HCT116 (cell line): Measurements from ENCODE around the gene MYLK2. TPM values are rescaled to one million over a fixed set of nuclear protein-coding genes. Genes with fewer than 3 reads are reported as not detected.

Experiments
- ATAC-seq: fragments of 200-7000 bp; cut with Tn5 transposase; 2 replicates; pipeline ENCODE4 v1.9.1; 2020; ENCODE audit warnings: mild to moderate bottlenecking, moderate library complexity
- BruUV-seq: library from RNA; stranded (reverse); fragments of 400-500 nt; replicated peaks from 2 replicates; lab custom pipeline; 2021; lab: Mats Ljungman, UMichigan
- CTCF ChIA-PET: fragments of 300-600 bp; sonication (Branson Sonifier 250); formaldehyde crosslinking; loops from one replicate; lab custom pipeline; 2021; ENCODE audit warnings: antibody characterized with exemption; lab: Charles Lee
- POLR2A ChIA-PET: fragments of 300-600, 350-600 bp; sonication (Branson Sonifier 250); formaldehyde crosslinking; loops from one replicate; lab custom pipeline; 2021; ENCODE audit warnings: antibody characterized with exemption; lab: Charles Lee
- RAD21 ChIA-PET, 2 experiments: fragments of 300-600 bp; sonication (Branson Sonifier 250); formaldehyde crosslinking; loops; one replicate each; lab custom pipeline; 2023; ENCODE audit warnings: low total read pairs in 2 of 2; ENCODE audit not compliant: uncharacterized antibody in 2 of 2, unreplicated experiment in 2 of 2, low non-redundant PET in 1 of 2; lab: Charles Lee
- DNase-seq: peaks from one replicate; pipeline ENCODE4 v3.0.0-alpha.2; 2010; ENCODE audit warnings: low read depth, low spot score
- H2AFZ ChIP-seq: fragments of 200-600 bp; shearing (Covaris generic), sonication (generic); 2 replicates; pipeline ENCODE4 v1.6.1; 2017; ENCODE audit warnings: low read depth, mixed run types, mixed read lengths, antibody characterized with exemption, low read length; ENCODE audit not compliant: poor library complexity, severe bottlenecking
- H3K27ac ChIP-seq: 2 replicates; pipeline ENCODE4 v1.5.1; 2012; ENCODE audit warnings: low read depth, low read length
- H3K27me3 ChIP-seq: fragments of 200-600 bp; sonication (generic); 2 replicates; pipeline ENCODE4 v1.6.1; 2016; ENCODE audit warnings: mixed run types, low read length, mixed read lengths; ENCODE audit not compliant: insufficient read depth
- H3K36me3 ChIP-seq, 2 experiments: fragments of 200-500 bp in 1 of 2; fragments of 200-600 bp in 1 of 2; sonication (Bioruptor generic) in 1 of 2; sonication (generic) in 1 of 2; 2 replicates each; pipeline versions ENCODE4 v1.5.1 to v1.6.1; 2014 to 2016; ENCODE audit warnings: low read length in 2 of 2, inconsistent platforms in 1 of 2, mixed read lengths in 1 of 2, mixed run types in 1 of 2; ENCODE audit not compliant: insufficient read depth in 2 of 2, control insufficient read depth in 1 of 2
- H3K4me1 ChIP-seq, 2 experiments: fragments of 200-600 bp in 1 of 2; sonication (generic) in 1 of 2; 2 replicates each; pipeline versions ENCODE4 v1.5.1 to v1.6.1; 2012 to 2017; ENCODE audit warnings: low read length in 2 of 2, inconsistent platforms in 1 of 2, mild to moderate bottlenecking in 1 of 2, mixed read lengths in 1 of 2, mixed run types in 1 of 2, moderate library complexity in 1 of 2; ENCODE audit not compliant: insufficient read depth in 2 of 2, control insufficient read depth in 1 of 2
- H3K4me2 ChIP-seq: fragments of 200-600 bp; sonication (generic); 2 replicates; pipeline ENCODE4 v1.6.1; 2017; ENCODE audit warnings: mixed run types, low read length, mixed read lengths
- H3K4me3 ChIP-seq, 2 experiments: fragments of 200-600 bp in 1 of 2; sonication (generic) in 1 of 2; replicated peaks in 1 of 2; 2 replicates each; pipeline ENCODE4 v1.5.1; 2011 to 2016; ENCODE audit warnings: low read length in 2 of 2, control low read depth in 1 of 2, low read depth in 1 of 2, mild to moderate bottlenecking in 1 of 2, mixed read lengths in 1 of 2, mixed run types in 1 of 2
- H3K79me2 ChIP-seq: fragments of 200-600 bp; sonication (generic); 2 replicates; pipeline ENCODE4 v1.6.1; 2017; ENCODE audit warnings: mild to moderate bottlenecking, mixed run types, low read length, moderate library complexity, mixed read lengths; ENCODE audit not compliant: insufficient read depth
- H3K9ac ChIP-seq: fragments of 200-600 bp; sonication (generic); 2 replicates; pipeline ENCODE4 v1.6.1; 2016; ENCODE audit warnings: low read length, mixed read lengths
- H3K9me2 ChIP-seq: fragments of 200-600 bp; sonication (generic), shearing (Covaris generic); 2 replicates; pipeline ENCODE4 v1.6.1; 2017; ENCODE audit warnings: mixed run types, mild to moderate bottlenecking, moderate library complexity; ENCODE audit not compliant: insufficient read depth
- H3K9me3 ChIP-seq, 2 experiments: fragments of 200-500 bp in 1 of 2; fragments of 200-600 bp in 1 of 2; sonication (Bioruptor generic) in 1 of 2; sonication (generic) in 1 of 2; 2 replicates each; pipeline ENCODE4 v1.6.1; 2014 to 2017; ENCODE audit warnings: low read length in 2 of 2, mixed read lengths in 2 of 2, inconsistent platforms in 1 of 2, low read depth in 1 of 2, mild to moderate bottlenecking in 1 of 2, mixed run types in 1 of 2, moderate library complexity in 1 of 2; ENCODE audit not compliant: control insufficient read depth in 1 of 2, insufficient read depth in 1 of 2
- H4K20me1 ChIP-seq: fragments of 200-600 bp; sonication (generic), shearing (Covaris generic); 2 replicates; pipeline ENCODE4 v1.6.1; 2017; ENCODE audit warnings: mixed run types, mild to moderate bottlenecking, moderate library complexity; ENCODE audit not compliant: insufficient read depth
- CBX3 ChIP-seq: IDR thresholded peaks from 2 replicates; pipeline ENCODE4 v1.6.1; 2012; ENCODE audit warnings: low read depth
- CTCF ChIP-seq, 3 experiments: fragments of 200-600 bp in 1 of 3; sonication (generic) in 1 of 3; IDR thresholded peaks in 2 of 3; conservative IDR thresholded peaks in 1 of 3; 2 replicates each; pipeline ENCODE4 v1.5.1; 2012 to 2017; ENCODE audit warnings: low read depth in 2 of 3, low read length in 2 of 3, antibody characterized with exemption in 1 of 3, borderline replicate concordance in 1 of 3, control low read depth in 1 of 3, mild to moderate bottlenecking in 1 of 3, mixed read lengths in 1 of 3, mixed run types in 1 of 3, moderate library complexity in 1 of 3; ENCODE audit not compliant: insufficient read depth in 1 of 3
- EGR1 ChIP-seq: IDR thresholded peaks from 2 replicates; pipeline ENCODE4 v1.6.1; 2012; ENCODE audit warnings: low read depth
- ELF1 ChIP-seq: IDR thresholded peaks from 2 replicates; pipeline ENCODE4 v1.6.1; 2012; ENCODE audit warnings: low read depth, borderline replicate concordance
- FOSL1 ChIP-seq: IDR thresholded peaks from 2 replicates; pipeline ENCODE4 v1.6.1; 2012; ENCODE audit warnings: low read depth
- JUND ChIP-seq: IDR thresholded peaks from 2 replicates; pipeline ENCODE4 v1.6.1; 2012
- POLR2AphosphoS5 ChIP-seq: IDR thresholded peaks from 2 replicates; pipeline ENCODE4 v1.6.1; 2011; ENCODE audit warnings: mild to moderate bottlenecking, low read depth, low read length, moderate library complexity
- TCF7L2 ChIP-seq: IDR thresholded peaks from 2 replicates; pipeline ENCODE4 v1.7.0; 2011; ENCODE audit warnings: borderline replicate concordance, inconsistent platforms; ENCODE audit not compliant: insufficient read depth, insufficient read length; ENCODE audit errors: extremely low read depth
- ZNF274 ChIP-seq: fragments of 200-500 bp; sonication (Bioruptor generic); IDR thresholded peaks from 2 replicates; pipeline ENCODE4 v1.6.1; 2014; ENCODE audit warnings: mild to moderate bottlenecking, low read depth, low read length, inconsistent platforms
- intact Hi-C: fragments of 100-400 bp; cut with micrococcal nuclease; formaldehyde crosslinking; loops from 2 replicates; pipeline ENCODE4 v1.10.0; 2022
- total RNA-seq: library from RNA; stranded (reverse); gene quantifications from one replicate; pipeline ENCODE4 v1.2.1, GENCODE V29; 2021; ENCODE audit not compliant: unreplicated experiment

MYLK2 gene
- total RNA-seq, 1 experiment from 2014 or later = 0.34 TPM

DNA sequence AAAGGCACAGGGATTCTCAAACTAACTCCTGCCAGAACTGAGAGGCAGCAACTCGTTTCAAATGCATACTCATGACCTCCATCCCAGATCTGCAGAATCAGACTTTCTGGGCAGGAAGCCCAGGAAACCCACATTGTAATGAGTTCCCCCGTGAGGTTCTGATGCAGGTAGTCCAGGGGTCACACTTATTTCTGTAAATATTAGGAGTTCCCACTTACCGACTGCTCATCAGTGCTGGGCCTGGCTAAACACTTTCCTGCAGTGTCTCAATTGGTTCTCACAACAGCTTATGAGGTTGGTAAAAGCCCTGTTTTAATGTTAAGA, 39.6 kb downstream of the MYLK2 start:
- intact Hi-C loops = no loop called here
- ChIA-PET POLR2A (no interaction called here), CTCF (interaction anchor here (2.0 kb wide), 1 partner anchor 93 kb away, joined by 9 read pairs; the partner anchor contains the start of gene PDRG1), RAD21 (no interaction called here)
- Histone ChIP-seq H3K27ac (no peak overlapping the region), H2AFZ (no peak overlapping the region), H3K36me3 (no peaks in the 10 kb centered on the region), H3K9me3 (no peaks in the 10 kb centered on the region), H3K27me3 (no peaks in the 10 kb centered on the region; the same call in 1 of the 2 replicates), H4K20me1 (no peaks in the 10 kb centered on the region), H3K4me1 (peaks cover 15 to 20% of the 10 kb centered on the region in 2 experiments; a peak in 3 of 4 replicates), H3K9ac (no peak overlapping the region), H3K79me2 (no peaks in the 10 kb centered on the region), H3K4me2 (no peak overlapping the region), H3K4me3 (no peak overlapping the region), H3K9me2 (no peaks in the 10 kb centered on the region)
- no peak for ATAC-seq
- DNase-seq = no peak
- no TSS peak for BruUV-seq
- no peak for TF ChIP-seq CBX3
- no peak for TF ChIP-seq EGR1
- no peak for TF ChIP-seq ZNF274
- TF ChIP-seq ELF1 = no peak
- no peak for TF ChIP-seq TCF7L2
- no peak for TF ChIP-seq CTCF (IDR thresholded peaks at IDR 0.05 in 2 of 3, conservative IDR thresholded peaks at IDR 0.05 in 1 of 3; ENCODE audit: borderline replicate concordance in 1 of 3, insufficient read depth in 1 of 3, low read depth in 2 of 3, low read length in 2 of 3)
- TF ChIP-seq JUND = no peak
- TF ChIP-seq FOSL1 = no peak
- no peak for TF ChIP-seq POLR2AphosphoS5
